Panc1 (cell line): ENCODE results near the gene UST. TPM values are rescaled to one million over a fixed set of nuclear protein-coding genes. Genes with fewer than 3 reads are reported as not detected.

Experiments
- ATAC-seq: fragments of 200-7000 bp; cut with Tn5 transposase; 2 replicates; pipeline ENCODE4 v1.9.1; 2020; ENCODE audit warnings: mild to moderate bottlenecking, moderate library complexity
- BruUV-seq: library from RNA; stranded (reverse); fragments of 400-500 nt; replicated peaks from 2 replicates; lab custom pipeline; 2021; lab: Mats Ljungman, UMichigan
- CTCF ChIA-PET: fragments of 300-600 bp; sonication (Branson Sonifier 250); formaldehyde crosslinking; loops from one replicate; lab custom pipeline; 2022; ENCODE audit warnings: antibody characterized with exemption; lab: Charles Lee
- POLR2A ChIA-PET: fragments of 300-600 bp; sonication (Branson Sonifier 250); formaldehyde crosslinking; loops from one replicate; lab custom pipeline; 2022; ENCODE audit warnings: antibody characterized with exemption; lab: Charles Lee
- DNase-seq: peaks from one replicate; pipeline ENCODE4 v3.0.0-alpha.2; 2010; ENCODE audit warnings: low read depth, low spot score
- H3K27ac ChIP-seq: 2 replicates; pipeline ENCODE4 v1.5.1; 2011; ENCODE audit warnings: mild to moderate bottlenecking, low read length, inconsistent platforms
- H3K27me3 ChIP-seq: fragments of 200-500 bp; sonication (Bioruptor generic); 2 replicates; pipeline ENCODE4 v1.6.0; 2014; ENCODE audit warnings: low read length, inconsistent platforms; ENCODE audit not compliant: control insufficient read depth, insufficient read depth
- H3K36me3 ChIP-seq: fragments of 200-500 bp; sonication (Bioruptor generic); 2 replicates; pipeline ENCODE4 v1.5.1; 2014; ENCODE audit warnings: inconsistent platforms, mild to moderate bottlenecking, low read length, moderate library complexity; ENCODE audit not compliant: control insufficient read depth, insufficient read depth
- H3K4me1 ChIP-seq: 2 replicates; pipeline ENCODE4 v1.5.1; 2011; ENCODE audit warnings: inconsistent platforms, mild to moderate bottlenecking, low read length, moderate library complexity; ENCODE audit not compliant: control insufficient read depth, insufficient read depth
- H3K4me3 ChIP-seq, 2 experiments: 2 replicates each; pipeline ENCODE4 v1.5.1; 2011 to 2012; ENCODE audit warnings: low read depth in 2 of 2, low read length in 2 of 2, mild to moderate bottlenecking in 2 of 2, inconsistent platforms in 1 of 2, moderate library complexity in 1 of 2
- H3K9me3 ChIP-seq: fragments of 200-500 bp; sonication (Bioruptor generic); 2 replicates; pipeline ENCODE4 v1.5.1; 2014; ENCODE audit warnings: low read depth, mild to moderate bottlenecking, inconsistent platforms, low read length, moderate library complexity; ENCODE audit not compliant: control insufficient read depth, insufficient read depth
- CTCF ChIP-seq: fragments of 450-650 bp; IDR thresholded peaks from 2 replicates; pipeline ENCODE4 v1.5.1; 2017; ENCODE audit warnings: mild to moderate bottlenecking
- POLR2AphosphoS5 ChIP-seq: IDR thresholded peaks from 2 replicates; pipeline ENCODE4 v1.6.1; 2012; ENCODE audit warnings: mild to moderate bottlenecking, low read depth, low read length, moderate library complexity
- REST ChIP-seq, 2 experiments: IDR thresholded peaks; 2 replicates each; pipeline ENCODE4 v1.6.1; 2011 to 2012; ENCODE audit warnings: low read depth in 2 of 2, control low read depth in 1 of 2, low read length in 1 of 2, mild to moderate bottlenecking in 1 of 2, moderate library complexity in 1 of 2; ENCODE audit not compliant: insufficient read depth in 1 of 2
- SIN3A ChIP-seq: IDR thresholded peaks from 2 replicates; pipeline ENCODE4 v1.6.1; 2012; ENCODE audit warnings: low read depth, mild to moderate bottlenecking, low read length, moderate library complexity, borderline replicate concordance; ENCODE audit not compliant: insufficient read depth
- TCF7L2 ChIP-seq: IDR thresholded peaks from 2 replicates; pipeline ENCODE4 v1.6.1; 2011; ENCODE audit warnings: mild to moderate bottlenecking, low read depth, low read length, inconsistent platforms
- in situ Hi-C: cut with HindIII; loops from 2 replicates; pipeline ENCODE4 v1.10.0; 2016; ENCODE audit warnings: low sequenced_read_pairs, low pct_unique_long_range_greater_than_20kb
- intact Hi-C: fragments of 100-400 bp; cut with micrococcal nuclease; formaldehyde crosslinking; loops from one replicate; pipeline ENCODE4 v1.10.0; 2022; ENCODE audit not compliant: unreplicated experiment
- total RNA-seq: library from RNA; stranded (reverse); gene quantifications from one replicate; pipeline ENCODE4 v1.2.1, GENCODE V29; 2021; ENCODE audit not compliant: unreplicated experiment

UST gene
- total RNA-seq, 1 experiment from 2014 or later: 0.15 TPM

DNA sequence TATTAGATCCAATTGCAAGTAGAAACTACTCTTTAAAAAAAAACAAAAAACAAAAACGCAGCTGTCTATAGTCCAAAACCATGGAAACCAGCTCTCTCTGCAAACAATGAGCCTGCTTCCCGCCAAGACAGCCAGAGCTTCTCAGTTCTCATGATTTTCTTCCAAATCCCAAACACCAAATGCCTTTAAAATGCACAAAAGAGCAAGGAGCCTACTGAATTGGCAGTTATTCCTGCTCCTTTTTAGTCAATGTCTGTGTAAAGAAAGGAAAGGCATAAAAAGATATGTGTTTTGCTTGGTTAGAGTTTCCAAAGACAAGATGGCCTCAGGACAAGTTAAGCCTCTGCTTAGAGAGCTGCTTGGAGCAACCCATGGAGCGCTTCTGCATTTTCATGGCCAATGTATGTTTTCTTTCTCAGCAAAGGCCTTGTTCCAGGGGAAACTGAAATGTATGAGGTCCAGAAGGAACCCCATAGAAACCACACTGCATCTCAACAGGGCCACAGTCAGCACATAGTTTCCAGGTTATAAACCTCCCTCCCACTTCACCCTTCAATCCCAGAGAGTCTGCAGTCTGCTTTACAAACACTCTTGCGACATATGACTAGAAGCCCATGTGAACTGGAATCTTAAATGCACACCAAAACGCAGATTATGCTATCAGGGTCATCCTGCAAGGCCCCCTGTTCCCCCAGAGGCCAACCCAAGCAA lies 361.4 kb downstream of the UST start:
- 0 out of 2 replicates have a peak, but pooled peaks cover 2% of the 10 kb centered on the region for H3K27me3 ChIP-seq
- POLR2A ChIA-PET: no interaction called here
- no TSS peak for BruUV-seq
- in situ Hi-C loops (no loop called here), intact Hi-C loops (no loop called here)
- CTCF ChIA-PET: interaction anchor here (0.7 kb wide), 1 partner anchor 324 kb away, joined by 3 read pairs; no protein-coding TSS in a partner anchor
- no peaks in the 10 kb centered on the region for H3K9me3 ChIP-seq
- ATAC-seq (no peak), DNase-seq (no peak)
- no peaks in the 10 kb centered on the region for H3K4me1 ChIP-seq
- no peaks in the 10 kb centered on the region for H3K36me3 ChIP-seq
- no peak overlapping the region for H3K27ac ChIP-seq
- no peak overlapping the region for H3K4me3 ChIP-seq
- no peak for TF ChIP-seq REST (IDR thresholded peaks at IDR 0.05; ENCODE audit: insufficient read depth in 1 of 2, low read depth in 2 of 2, low read length in 1 of 2)
- TF ChIP-seq POLR2AphosphoS5: no peak
- no peak for TF ChIP-seq TCF7L2
- no peak for TF ChIP-seq SIN3A
- no peak for TF ChIP-seq CTCF

GRCh38 chr6:149108749-149109100 lies 361.9 kb downstream of the UST start:
- ChIA-PET POLR2A (no interaction called here), CTCF (no interaction called here)
- Histone ChIP-seq H3K27me3 (0 out of 2 replicates have a peak, but pooled peaks cover 2% of the 10 kb centered on the region), H3K4me3 (no peak overlapping the region), H3K36me3 (no peaks in the 10 kb centered on the region), H3K27ac (no peak overlapping the region), H3K4me1 (no peaks in the 10 kb centered on the region), H3K9me3 (no peaks in the 10 kb centered on the region)
- no TSS peak for BruUV-seq
- no peak for DNase-seq
- no peak for TF ChIP-seq TCF7L2
- no peak for TF ChIP-seq POLR2AphosphoS5
- no peak for TF ChIP-seq REST (IDR thresholded peaks at IDR 0.05; ENCODE audit: insufficient read depth in 1 of 2, low read depth in 2 of 2, low read length in 1 of 2)
- no peak for TF ChIP-seq SIN3A
- TF ChIP-seq CTCF: no peak
- no peak for ATAC-seq
- intact Hi-C loops (no loop called here), in situ Hi-C loops (no loop called here)
